HUES48 (cell line): ENCODE results near the gene SH3PXD2A.

Experiments
- H3K27ac ChIP-seq: one replicate; pipeline ENCODE4 v1.7.0; 2013; ENCODE audit warnings: low read depth, low read length, inconsistent platforms
- H3K27me3 ChIP-seq: 2 replicates; pipeline ENCODE4 v1.6.1; 2013; ENCODE audit warnings: mild to moderate bottlenecking, low read length; ENCODE audit not compliant: control insufficient read depth, insufficient read depth
- H3K36me3 ChIP-seq: 2 replicates; pipeline ENCODE4 v1.6.1; 2013; ENCODE audit warnings: low read length; ENCODE audit not compliant: control insufficient read depth, insufficient read depth
- H3K4me1 ChIP-seq: 2 replicates; pipeline ENCODE4 v1.6.1; 2013; ENCODE audit warnings: mild to moderate bottlenecking, low read length; ENCODE audit not compliant: control insufficient read depth, insufficient read depth
- H3K4me3 ChIP-seq: 2 replicates; pipeline ENCODE4 v1.5.1; 2013; ENCODE audit warnings: mild to moderate bottlenecking, low read depth, low read length
- H3K9ac ChIP-seq: 2 replicates; pipeline ENCODE4 v1.6.1; 2013; ENCODE audit warnings: mild to moderate bottlenecking, low read depth, low read length, moderate library complexity
- H3K9me3 ChIP-seq: 2 replicates; pipeline ENCODE4 v1.6.1; 2013; ENCODE audit warnings: low read length; ENCODE audit not compliant: control insufficient read depth, insufficient read depth

Gene SH3PXD2A

GRCh38 chr10:103673606-103674005 is 181.8 kb downstream of the SH3PXD2A start:
- H3K9me3 ChIP-seq, result no peaks in the 10 kb centered on the region
- no peak overlapping the region for H3K27ac ChIP-seq
- no peaks in the 10 kb centered on the region for H3K36me3 ChIP-seq
- H3K27me3 ChIP-seq, result no peaks in the 10 kb centered on the region
- no peak overlapping the region for H3K9ac ChIP-seq
- H3K4me1 ChIP-seq, result peaks cover 16% of the 10 kb centered on the region
- no peak overlapping the region for H3K4me3 ChIP-seq

- Histone ChIP-seq H3K4me3 (no peak overlapping the region), H3K4me1 (peaks cover 17% of the 10 kb centered on the region), H3K27ac (no peak overlapping the region), H3K9me3 (no peaks in the 10 kb centered on the region), H3K9ac (no peak overlapping the region), H3K27me3 (no peaks in the 10 kb centered on the region), H3K36me3 (no peaks in the 10 kb centered on the region)
Observed at GRCh38 chr10:103672345-103672744, 183.0 kb downstream of the SH3PXD2A start.

- Histone ChIP-seq H3K4me1 (peaks cover 14% of the 10 kb centered on the region), H3K9me3 (no peaks in the 10 kb centered on the region), H3K4me3 (no peak overlapping the region), H3K27me3 (no peaks in the 10 kb centered on the region), H3K27ac (no peak overlapping the region), H3K9ac (no peak overlapping the region), H3K36me3 (no peaks in the 10 kb centered on the region)
Observed at GRCh38 chr10:103671126-103671895, 184.1 kb downstream of the SH3PXD2A start.

- Histone ChIP-seq H3K9ac (no peak overlapping the region), H3K9me3 (no peaks in the 10 kb centered on the region), H3K4me1 (peaks cover 12% of the 10 kb centered on the region), H3K4me3 (no peak overlapping the region), H3K27ac (no peak overlapping the region), H3K36me3 (no peaks in the 10 kb centered on the region), H3K27me3 (no peaks in the 10 kb centered on the region)
Observed at GRCh38 chr10:103669944-103670343, 185.4 kb downstream of the SH3PXD2A start.

GRCh38 chr10:103669243-103669929 is 186.0 kb downstream of the SH3PXD2A start:
- H3K9me3 ChIP-seq, result no peaks in the 10 kb centered on the region
- no peaks in the 10 kb centered on the region for H3K36me3 ChIP-seq
- no peak overlapping the region for H3K4me3 ChIP-seq
- no peak overlapping the region for H3K27ac ChIP-seq
- H3K4me1 ChIP-seq, result peaks cover 12% of the 10 kb centered on the region
- H3K27me3 ChIP-seq, result no peaks in the 10 kb centered on the region
- H3K9ac ChIP-seq, result no peak overlapping the region

GRCh38 chr10:103668351-103669242 is 186.8 kb downstream of the SH3PXD2A start:
- H3K36me3 ChIP-seq, result no peaks in the 10 kb centered on the region
- H3K27ac ChIP-seq, result no peak overlapping the region
- H3K4me3 ChIP-seq, result no peak overlapping the region
- peaks cover 12% of the 10 kb centered on the region for H3K4me1 ChIP-seq
- H3K9me3 ChIP-seq, result no peaks in the 10 kb centered on the region
- H3K27me3 ChIP-seq, result no peaks in the 10 kb centered on the region
- H3K9ac ChIP-seq, result no peak overlapping the region

- H3K9me3 ChIP-seq, result no peaks in the 10 kb centered on the region
- no peak overlapping the region for H3K27ac ChIP-seq
- H3K9ac ChIP-seq, result no peak overlapping the region
- no peak overlapping the region for H3K4me3 ChIP-seq
- no peaks in the 10 kb centered on the region for H3K36me3 ChIP-seq
- H3K27me3 ChIP-seq, result no peaks in the 10 kb centered on the region
- H3K4me1 ChIP-seq, result peaks cover 12% of the 10 kb centered on the region
Observed at GRCh38 chr10:103667356-103667755, 188.0 kb downstream of the SH3PXD2A start.

- Histone ChIP-seq H3K36me3 (no peaks in the 10 kb centered on the region), H3K27ac (no peak overlapping the region), H3K4me1 (peaks cover 16% of the 10 kb centered on the region), H3K27me3 (no peaks in the 10 kb centered on the region; the same call in 1 of the 2 replicates), H3K9ac (no peak overlapping the region), H3K4me3 (no peak overlapping the region), H3K9me3 (no peaks in the 10 kb centered on the region)
Observed at GRCh38 chr10:103666762-103667150, 188.6 kb downstream of the SH3PXD2A start.

- Histone ChIP-seq H3K27ac (no peak overlapping the region), H3K9me3 (no peaks in the 10 kb centered on the region), H3K9ac (no peak overlapping the region), H3K4me1 (peaks cover 20% of the 10 kb centered on the region), H3K27me3 (no peaks in the 10 kb centered on the region; the same call in 1 of the 2 replicates), H3K4me3 (no peak overlapping the region), H3K36me3 (no peaks in the 10 kb centered on the region)
Observed at GRCh38 chr10:103666087-103666761, 189.2 kb downstream of the SH3PXD2A start.

- H3K27me3 ChIP-seq, result no peaks in the 10 kb centered on the region; the same call in 1 of the 2 replicates
- no peaks in the 10 kb centered on the region for H3K9me3 ChIP-seq
- peaks cover 25% of the 10 kb centered on the region for H3K4me1 ChIP-seq
- H3K4me3 ChIP-seq, result no peak overlapping the region
- no peak overlapping the region for H3K9ac ChIP-seq
- no peak overlapping the region for H3K27ac ChIP-seq
- no peaks in the 10 kb centered on the region for H3K36me3 ChIP-seq
Observed at GRCh38 chr10:103665162-103665889, 190.1 kb downstream of the SH3PXD2A start.
